Lower leg skin (tissue), 4 donors: ENCODE data around the gene NBEA. TPM values are rescaled to one million over a fixed set of nuclear protein-coding genes. Genes with fewer than 3 reads are reported as not detected.
"Not testable (repeated sequence)": the region's sequence is repeated elsewhere in the genome, so short reads cannot be mapped to it uniquely, and the experiment has no call there.

Experiments used
- DNase-seq, 2 donors: peaks; one replicate each; pipeline ENCODE4 v3.0.0-alpha.2; 2019; ENCODE audit warnings: low spot score in 2 of 2
- H3K4me3 ChIP-seq: fragments of 200-600 bp; sonication (generic); 2 replicates; pipeline ENCODE4 v1.5.1; 2017; ENCODE audit warnings: mild to moderate bottlenecking, low read depth; ENCODE audit not compliant: poor library complexity, severe bottlenecking
- CTCF ChIP-seq, 3 donors: fragments of 450-650 bp; IDR thresholded peaks; one replicate each; pipeline ENCODE4 v1.5.1; 2016; ENCODE audit warnings: antibody characterized with exemption in 3 of 3, mild to moderate bottlenecking in 3 of 3, moderate library complexity in 2 of 3
- POLR2A ChIP-seq, 2 donors: fragments of 450-650 bp; IDR thresholded peaks; one replicate each; pipeline ENCODE4 v1.6.1; 2016 to 2017; ENCODE audit warnings: antibody characterized with exemption in 2 of 2, mild to moderate bottlenecking in 1 of 2, moderate library complexity in 1 of 2
- WGBS, 2 donors: methylation state at CpG; one replicate each; pipeline ENCODE4 v1.1.5; 2018; 5-methylcytosine and 5-hydroxymethylcytosine counted together
- intact Hi-C: fragments of 100-400 bp; cut with DNase I; formaldehyde crosslinking; loops from one replicate; pipeline ENCODE4 v1.15.0; 2023; ENCODE audit warnings: low total_unique reads
- total RNA-seq, 4 donors: library from RNA; depleted of rRNA; stranded (reverse); fragments of >200 nt; gene quantifications; one replicate each; pipeline ENCODE4 v1.1.0, GENCODE V29; 2016

NBEA gene
- total RNA-seq, 4 donors from 2014 or later: 1.5 to 4.5 (median 3.7) TPM

GRCh38 chr13:35093356-35093755 is 151.3 kb downstream of the NBEA start:
- TF ChIP-seq CTCF (IDR thresholded peaks at IDR 0.05) (no peak), POLR2A (IDR thresholded peaks at IDR 0.05) (no peak)
- 92 to 97% methylated on average over 1 of the region's 1 CpG for WGBS, 2 donors
- intact Hi-C loops: no loop called here
- no peak overlapping the region for H3K4me3 ChIP-seq
- no peak for DNase-seq

- intact Hi-C loops, H3K4me3 ChIP-seq, DNase-seq: not testable (repeated sequence)
Measured at GRCh38 chr13:35106771-35107170, 164.7 kb downstream of the NBEA start.

GRCh38 chr13:35107535-35107934 is 165.5 kb downstream of the NBEA start:
- DNase-seq: no peak
- WGBS, 2 donors: 74 to 82% methylated on average over 1 of the region's 1 CpG
- H3K4me3 ChIP-seq: no peak overlapping the region
- no peak for TF ChIP-seq CTCF (IDR thresholded peaks at IDR 0.05)
- no peak for TF ChIP-seq POLR2A (IDR thresholded peaks at IDR 0.05)
- intact Hi-C loops: no loop called here

- WGBS, 2 donors: 84 to 92% methylated on average over 3 of the region's 3 CpGs
- H3K4me3 ChIP-seq, intact Hi-C loops, DNase-seq: not testable (repeated sequence)
Measured at GRCh38 chr13:35113612-35114011, 171.5 kb downstream of the NBEA start.

- intact Hi-C loops: no loop called here
- no peak overlapping the region for H3K4me3 ChIP-seq
- no peak for DNase-seq
- 68 to 81% methylated on average over 2 of the region's 2 CpGs for WGBS, 2 donors
- no peak for TF ChIP-seq CTCF (IDR thresholded peaks at IDR 0.05)
- no peak for TF ChIP-seq POLR2A (IDR thresholded peaks at IDR 0.05)
Measured at GRCh38 chr13:35127466-35127865, 185.4 kb downstream of the NBEA start.

- intact Hi-C loops: no loop called here
- TF ChIP-seq CTCF (IDR thresholded peaks at IDR 0.05) (no peak), POLR2A (IDR thresholded peaks at IDR 0.05) (no peak)
- DNase-seq: no peak
- H3K4me3 ChIP-seq: no peak overlapping the region
Measured at GRCh38 chr13:35129500-35129899, 187.4 kb downstream of the NBEA start.

- no peak overlapping the region for H3K4me3 ChIP-seq
- TF ChIP-seq POLR2A (IDR thresholded peaks at IDR 0.05): no peak
- no peak for TF ChIP-seq CTCF (IDR thresholded peaks at IDR 0.05)
- no peak for DNase-seq
- intact Hi-C loops: no loop called here
Measured at GRCh38 chr13:35131471-35131870, 189.4 kb downstream of the NBEA start.
